WI38 (cell line): Measurements from ENCODE around the gene MARK3.

Source experiments
- H3K4me3 ChIP-seq: 2 replicates; pipeline ENCODE4 v1.5.1; 2011; ENCODE audit warnings: low read depth, mild to moderate bottlenecking, control low read depth, low read length
- CTCF ChIP-seq: IDR thresholded peaks from 2 replicates; pipeline ENCODE4 v1.5.1; 2012; ENCODE audit warnings: low read depth, mild to moderate bottlenecking, control low read depth, low read length

MARK3 gene

DNA sequence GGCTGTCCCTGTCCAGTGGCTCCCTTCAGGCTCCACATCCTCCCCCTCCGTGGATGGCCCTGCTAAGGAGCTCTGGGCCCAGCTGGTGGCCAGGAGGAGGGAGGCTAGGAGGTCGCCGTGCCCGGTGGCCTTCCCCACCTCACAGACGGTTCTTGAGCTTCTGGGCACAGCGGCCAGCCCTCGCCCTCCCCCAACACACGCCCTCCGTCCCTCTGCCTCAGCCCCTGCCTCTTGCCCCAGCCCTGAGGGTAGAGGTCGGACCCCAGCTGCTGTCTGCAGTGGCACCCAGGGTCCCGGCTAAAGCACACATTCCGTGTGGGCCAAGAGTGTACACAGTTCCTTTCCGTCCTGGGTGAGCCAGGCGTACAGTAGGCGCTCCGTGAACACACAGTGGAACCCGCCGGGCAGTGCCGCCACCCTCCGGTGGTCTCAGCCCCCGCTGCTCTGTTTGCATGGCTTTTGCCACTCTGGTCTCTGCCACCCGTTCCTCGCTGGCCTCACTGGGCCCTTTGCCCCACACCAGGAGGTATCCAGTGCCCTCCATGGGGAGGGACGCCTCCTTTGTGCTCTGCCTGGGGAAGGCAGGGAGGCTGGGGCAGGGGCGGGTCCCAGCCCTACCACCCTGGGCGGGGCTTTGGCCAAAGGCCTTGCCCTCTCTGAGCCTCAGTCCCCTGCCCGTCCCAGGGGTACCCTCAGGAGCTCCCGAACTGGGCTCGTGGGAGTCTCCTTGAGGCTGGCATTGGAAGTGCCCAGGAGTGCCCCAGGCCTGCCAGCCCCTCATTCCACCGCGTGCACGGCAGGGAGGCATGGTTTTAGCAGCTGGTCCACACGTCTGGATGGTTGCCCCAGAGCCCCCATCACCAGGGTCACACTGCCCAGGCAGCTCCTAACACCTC lies 156.7 kb downstream of the MARK3 start:
- TF ChIP-seq CTCF: no peak
- H3K4me3 ChIP-seq: no peak overlapping the region

DNA sequence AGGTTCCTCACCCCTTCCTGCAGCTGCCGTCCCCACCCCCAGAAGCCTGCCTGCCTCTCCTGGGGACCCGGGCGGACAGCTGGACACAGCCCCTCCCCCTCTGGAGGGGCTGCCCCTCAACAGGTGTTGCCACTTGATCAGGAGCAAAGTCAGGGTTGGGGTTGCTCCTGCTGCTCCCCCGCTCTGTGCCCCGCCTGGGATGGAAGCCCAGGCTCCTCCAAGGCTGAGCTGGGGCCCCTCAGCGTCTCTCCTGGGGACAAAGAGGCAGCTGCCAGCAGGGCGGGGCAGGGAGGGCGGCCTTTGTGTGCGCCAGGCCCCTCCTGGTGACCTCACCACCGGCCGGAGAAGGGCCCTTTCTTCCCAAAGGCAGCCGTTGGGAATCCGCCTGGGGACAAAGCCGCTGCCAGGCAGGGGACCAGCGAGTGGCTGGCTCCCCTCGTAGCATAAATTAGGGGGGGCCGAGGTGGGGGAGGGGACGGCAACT lies 157.4 kb downstream of the MARK3 start:
- no peak for TF ChIP-seq CTCF
- no peak overlapping the region for H3K4me3 ChIP-seq

DNA sequence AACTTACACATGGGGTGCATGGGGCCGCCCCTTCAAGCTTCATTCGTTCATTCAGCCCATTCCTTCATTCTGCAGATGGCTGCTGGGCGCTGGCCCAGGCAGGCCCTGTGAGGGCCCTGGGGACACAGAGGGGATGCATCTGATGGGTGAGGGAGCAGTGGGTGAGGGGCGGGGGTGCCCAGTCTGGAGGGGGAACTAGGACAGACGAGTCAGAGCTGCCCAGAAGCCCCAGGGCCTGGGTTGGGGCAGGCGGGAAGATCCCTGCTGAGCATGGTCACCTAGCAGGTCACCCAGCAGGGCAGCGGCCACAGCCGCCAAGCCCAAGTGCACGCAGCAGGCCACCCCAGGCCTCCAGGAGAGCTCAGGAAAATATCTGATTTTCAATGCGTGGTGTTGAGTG lies 157.9 kb downstream of the MARK3 start:
- TF ChIP-seq CTCF: no peak
- no peak overlapping the region for H3K4me3 ChIP-seq

DNA sequence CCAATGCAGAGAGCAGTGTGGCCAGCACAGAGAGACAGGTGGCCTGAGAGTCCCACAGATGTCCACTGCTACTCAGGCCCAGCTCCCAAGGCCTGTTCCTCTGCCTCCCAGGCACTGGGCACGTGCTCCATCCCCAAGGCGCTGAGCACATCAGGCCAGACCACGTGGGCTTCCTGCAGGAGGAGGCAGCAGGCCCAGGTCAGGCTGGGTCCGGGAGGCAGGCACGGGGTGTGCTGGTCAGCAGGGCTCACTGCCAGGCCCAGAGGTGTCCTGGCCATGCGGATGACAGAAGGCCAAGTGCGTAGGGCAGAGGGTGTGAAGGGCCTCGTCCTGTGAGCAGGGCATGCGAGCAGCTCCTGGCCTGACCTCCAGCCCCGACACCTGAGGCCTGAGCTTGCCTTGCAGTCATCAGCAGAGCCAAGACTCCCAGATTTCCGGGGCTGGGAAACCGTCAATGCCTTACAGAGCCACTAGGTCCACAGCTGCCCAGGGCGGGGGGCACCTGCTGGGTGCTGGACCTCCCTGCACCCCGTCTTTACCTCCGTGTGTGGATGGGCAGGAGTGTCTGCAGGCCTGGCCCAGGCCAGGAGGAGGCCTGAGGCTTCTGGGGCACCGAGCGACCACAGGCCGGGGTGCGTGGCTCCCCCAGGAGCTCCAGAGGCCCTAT lies 158.6 kb downstream of the MARK3 start:
- H3K4me3 ChIP-seq: no peak overlapping the region
- no peak for TF ChIP-seq CTCF

DNA sequence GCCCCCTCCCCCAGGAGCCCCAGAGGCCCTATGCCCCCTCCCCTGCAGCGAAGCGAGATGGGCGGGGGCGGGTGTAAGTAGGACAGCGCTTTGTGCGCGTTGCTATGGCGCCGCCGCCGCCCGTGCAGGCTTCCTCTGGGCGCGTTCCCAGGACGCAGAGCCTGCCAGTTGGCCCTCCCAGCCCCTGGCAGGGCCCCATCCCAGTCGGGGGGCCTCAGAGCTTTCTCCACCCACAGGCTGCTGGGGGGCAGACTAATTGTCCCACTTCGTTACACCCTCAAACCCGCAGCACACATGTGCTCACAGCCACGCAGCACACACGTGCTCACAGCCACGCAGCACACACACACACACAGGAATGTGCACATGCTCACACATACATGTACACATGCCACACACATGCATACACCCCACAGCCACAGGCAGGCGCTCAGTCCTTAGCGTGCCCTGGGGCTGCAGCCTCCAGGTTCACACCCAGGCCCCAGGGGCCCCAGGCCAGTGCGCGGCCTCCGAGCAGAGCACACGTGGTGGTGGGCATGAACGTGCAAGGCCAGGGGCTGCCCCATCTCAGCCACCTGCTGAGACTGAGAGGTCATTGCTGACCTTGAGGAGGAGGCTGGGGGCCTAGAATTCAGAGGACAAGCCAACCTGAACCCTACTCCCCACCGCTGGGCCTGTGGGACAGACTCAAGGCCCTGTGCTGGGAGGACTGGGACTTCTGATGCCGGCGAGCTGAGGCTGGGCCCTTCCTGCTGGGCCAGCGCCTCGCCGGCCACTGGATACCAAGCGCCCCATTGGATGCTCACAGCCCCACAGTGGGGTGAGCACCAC lies 159.4 kb downstream of the MARK3 start:
- H3K4me3 ChIP-seq: no peak overlapping the region
- no peak for TF ChIP-seq CTCF

DNA sequence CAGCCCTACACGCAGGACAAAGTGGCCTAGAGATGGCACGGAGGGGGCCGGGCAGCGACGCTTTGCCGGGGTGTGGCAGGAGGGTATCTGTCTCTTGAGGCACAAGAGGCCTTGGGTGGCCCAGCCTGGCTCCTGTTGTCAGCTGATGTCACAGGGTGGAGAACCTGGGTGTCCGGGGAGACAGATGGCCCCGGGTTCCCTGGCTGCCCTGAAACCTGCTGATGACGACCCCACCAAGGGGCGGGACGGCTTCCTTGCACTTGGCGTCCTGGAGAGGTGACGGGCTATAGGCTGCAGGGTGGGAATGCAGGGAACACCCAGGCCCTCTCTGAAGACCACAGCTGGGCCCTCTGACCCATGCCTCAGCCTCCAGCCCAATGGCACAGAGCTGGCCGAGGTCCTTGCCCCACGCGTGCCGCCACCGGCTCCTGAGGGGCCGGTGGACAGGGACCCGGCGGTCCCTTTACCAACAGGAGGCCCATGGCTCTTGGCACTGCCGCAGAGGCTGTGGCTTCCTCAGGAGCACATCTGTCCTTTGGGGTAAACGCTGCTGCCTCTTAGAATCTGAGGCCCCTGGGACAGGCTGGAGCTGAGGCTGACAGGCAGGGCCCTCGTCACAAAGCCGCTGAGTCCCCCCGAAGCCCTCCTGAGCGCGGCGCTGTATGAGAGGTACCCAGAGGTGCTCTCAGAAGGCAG lies 160.2 kb downstream of the MARK3 start:
- no peak overlapping the region for H3K4me3 ChIP-seq
- TF ChIP-seq CTCF: no peak
